K562 (cell line): ENCODE data around the gene KCNJ5. TPM values are rescaled to one million over a fixed set of nuclear protein-coding genes. Genes with fewer than 3 reads are reported as not detected.

Experiments used
- ATAC-seq: fragments of 200-7000 bp; cut with Tn5 transposase; 3 replicates; pipeline ENCODE4 v1.9.1; 2020; ENCODE audit warnings: moderate library complexity
- BruUV-seq: library from RNA; stranded (reverse); fragments of 400-500 nt; replicated peaks from 2 replicates; lab custom pipeline; 2021; lab: Mats Ljungman, UMichigan
- CTCF ChIA-PET: fragments of 300-600 bp; formaldehyde crosslinking; extraction: SDS; loops from one replicate; lab custom pipeline; 2021; ENCODE audit warnings: low intra/inter-chr PET ratio; lab: Yijun Ruan, JAX
- POLR2A ChIA-PET: fragments of 300-600, 350-650 bp; sonication (Branson Sonifier 250); formaldehyde crosslinking; extraction: SDS; loops from one replicate; lab custom pipeline; 2021; ENCODE audit warnings: antibody characterized with exemption, inconsistent platforms; lab: Yijun Ruan, JAX
- DNase-seq, 4 experiments: peaks; one replicate each; pipeline versions ENCODE4 v3.0.0 to v3.0.0-alpha.2; 2011 to 2018; ENCODE audit warnings: low spot score in 3 of 4, mixed read lengths in 3 of 4; ENCODE audit errors: extremely low read depth in 1 of 4
- FAIRE-seq: peaks from 2 replicates; lab custom pipeline; 2011; peaks lifted over from hg19 to GRCh38; lab: Jason Lieb, UNC
- H2AFZ ChIP-seq: 2 replicates; pipeline ENCODE4 v1.6.0; 2011; ENCODE audit warnings: low read depth, low read length, control low read depth, inconsistent platforms
- H3K27ac ChIP-seq: fragments of 200-600 bp; 3 replicates; pipeline ENCODE4 v1.8.0; 2011; ENCODE audit warnings: low read depth, mild to moderate bottlenecking, control low read depth, inconsistent platforms, low read length, moderate library complexity, mixed read lengths; ENCODE audit errors: extremely low read depth
- H3K27me3 ChIP-seq, 2 experiments: fragments of 300-600 bp in 1 of 2; 2 replicates in 1 of 2; 3 replicates in 1 of 2; pipeline versions ENCODE4 v1.6.0 to v1.8.0; 2011; ENCODE audit warnings: inconsistent platforms in 2 of 2, low read length in 2 of 2, mild to moderate bottlenecking in 1 of 2, mixed read lengths in 1 of 2, moderate library complexity in 1 of 2; ENCODE audit not compliant: control insufficient read depth in 2 of 2, insufficient read depth in 2 of 2
- H3K36me3 ChIP-seq: fragments of 300-600 bp; 3 replicates; pipeline ENCODE4 v1.8.0; 2011; ENCODE audit warnings: mild to moderate bottlenecking, low read length, inconsistent platforms; ENCODE audit not compliant: control insufficient read depth, insufficient read depth
- H3K4me1 ChIP-seq, 2 experiments: fragments of 200-600 bp in 1 of 2; replicated peaks in 1 of 2; 2 replicates in 1 of 2; 3 replicates in 1 of 2; pipeline versions ENCODE4 v1.5.1 to v1.8.0; 2011; ENCODE audit warnings: inconsistent platforms in 2 of 2, low read length in 2 of 2, mild to moderate bottlenecking in 1 of 2, mixed read lengths in 1 of 2, moderate library complexity in 1 of 2; ENCODE audit not compliant: control insufficient read depth in 2 of 2, insufficient read depth in 2 of 2
- H3K4me2 ChIP-seq: 2 replicates; pipeline ENCODE4 v1.6.1; 2011; ENCODE audit warnings: low read length, control low read depth, inconsistent platforms, mixed read lengths; ENCODE audit not compliant: insufficient read depth
- H3K4me3 ChIP-seq: fragments of 200-600 bp; sonication (generic), shearing (Covaris generic); 2 replicates; pipeline ENCODE4 v1.5.1; 2016; ENCODE audit warnings: control low read depth, inconsistent platforms
- H3K79me2 ChIP-seq: fragments of 200-600 bp; 3 replicates; pipeline ENCODE4 v1.8.0; 2011; ENCODE audit warnings: low read length, inconsistent platforms; ENCODE audit not compliant: control insufficient read depth, insufficient read depth
- H3K9ac ChIP-seq, 2 experiments: 2 replicates each; pipeline versions ENCODE4 v1.6.0 to v1.6.1; 2011; ENCODE audit warnings: low read depth in 2 of 2, low read length in 2 of 2, control low read depth in 1 of 2, inconsistent platforms in 1 of 2, mild to moderate bottlenecking in 1 of 2, mixed read lengths in 1 of 2; ENCODE audit not compliant: insufficient read depth in 1 of 2
- H3K9me1 ChIP-seq: one replicate; pipeline ENCODE4 v1.6.0; 2011; ENCODE audit warnings: inconsistent platforms, mild to moderate bottlenecking, low read length, moderate library complexity; ENCODE audit not compliant: control insufficient read depth, insufficient read depth
- H3K9me3 ChIP-seq: replicated peaks from 2 replicates; pipeline ENCODE4 v1.5.1; 2011; ENCODE audit warnings: low read depth, low read length, inconsistent platforms; ENCODE audit not compliant: control insufficient read depth, insufficient read depth
- H4K20me1 ChIP-seq: replicated peaks from 2 replicates; pipeline ENCODE4 v1.6.1; 2011; ENCODE audit warnings: low read length, inconsistent platforms, mixed read lengths; ENCODE audit not compliant: control insufficient read depth, insufficient read depth
- CREB3L1 ChIP-seq: fragments of 450-650 bp; IDR thresholded peaks from 2 replicates; pipeline ENCODE4 v1.6.1; 2014; ENCODE audit warnings: low read depth, mild to moderate bottlenecking, moderate library complexity, borderline replicate concordance
- RFX5 ChIP-seq: IDR thresholded peaks from 2 replicates; pipeline ENCODE4 v1.6.1; 2011; ENCODE audit warnings: low read depth, mild to moderate bottlenecking, improper control_type of control experiment, low read length
- SREBF2 ChIP-seq: sonication (generic); formaldehyde crosslinking; IDR thresholded peaks from 2 replicates; pipeline ENCODE4 v1.4.0; 2020; ENCODE audit warnings: mild to moderate bottlenecking, missing genetic modification reagents
- ZNF436 ChIP-seq: fragments of 250-450, 450-650 bp; sonication (Bioruptor Pico); formaldehyde crosslinking; IDR thresholded peaks from 2 replicates; pipeline ENCODE4 v1.7.0; 2020; ENCODE audit warnings: mild to moderate bottlenecking
- WGBS: fragments of 100-300 bp; shearing (Covaris generic); methylation state at CpG from one replicate; pipeline ENCODE4 v1.1.6; 2016; ENCODE audit warnings: low coverage, mixed read lengths; ENCODE audit not compliant: insufficient coverage; ENCODE audit errors: missing lambda C conversion rate; 5-methylcytosine and 5-hydroxymethylcytosine counted together
- in situ Hi-C: fragments of 300-500 bp; cut with MboI; formaldehyde crosslinking; loops from 4 replicates; pipeline ENCODE4 v1.15.0; 2018; ENCODE audit warnings: inconsistent platforms, mixed read lengths
- intact Hi-C: fragments of 100-400 bp; cut with micrococcal nuclease; formaldehyde crosslinking; loops from 2 replicates; pipeline ENCODE4 v1.14.2; 2022
- polyA plus RNA-seq, 8 experiments: library from polyadenylated mRNA; depleted of rRNA in 4 of 8; stranded (reverse) in 5 of 8; unstranded in 3 of 8; fragments of >200 nt; fragmentation: Nextera tagmentation in 2 of 8; fragmentation: Illumina TruSeq in 1 of 8; extraction: Ambion mirVana in 2 of 8; extraction: Trizol in 1 of 8; gene quantifications; 2 replicates each; pipeline versions ENCODE4 v1.2.1 to v1.2.3, GENCODE V29; 2011 to 2014; ENCODE audit warnings: inconsistent platforms in 1 of 8, missing spikeins in 1 of 8
- total RNA-seq, 7 experiments: library from RNA; depleted of rRNA in 6 of 7; stranded (reverse); fragments of >200 nt in 6 of 7; fragmentation: Illumina TruSeq in 2 of 7; extraction: Trizol in 2 of 7; gene quantifications; 2 replicates each; pipeline versions ENCODE4 v1.2.1 to v1.2.3, GENCODE V29; 2011 to 2021; ENCODE audit warnings: low replicate concordance in 1 of 7
- TF ChIP-seq, protein P1 (sequence below): IDR thresholded peaks from 2 replicates; pipeline ENCODE4 v1.6.1; 2011; ENCODE audit not compliant: insufficient read length; ENCODE audit errors: extremely low read depth
- TF ChIP-seq, protein P2 (sequence below): fragments of 200-600 bp; sonication (generic); IDR thresholded peaks from one replicate; pipeline ENCODE4 v1.6.1; 2012; ENCODE audit warnings: mild to moderate bottlenecking, low read depth, low read length, inconsistent platforms
- TF ChIP-seq, protein P3 (sequence below): sonication (generic); formaldehyde crosslinking; IDR thresholded peaks from 2 replicates; pipeline ENCODE4 v1.8.0; 2022; ENCODE audit warnings: mild to moderate bottlenecking, missing genetic modification reagents

KCNJ5 gene
- total and polyA plus RNA-seq, 9 of the 15 experiments (the other 6 are each of a cell fraction or from before 2014, with no cell fraction given): 0.04 TPM; not detected in 8

- no TSS peak for BruUV-seq
Measured at GRCh38 chr11:128917144-128917724, 26.1 kb downstream of the KCNJ5 start.

More at GRCh38 chr11:128917144-128917724, 26.1 kb downstream of the KCNJ5 start:
- ChIA-PET CTCF (no interaction called here), POLR2A (no interaction called here)
- Histone ChIP-seq H4K20me1 (no peaks in the 10 kb centered on the region), H3K4me3 (no peak overlapping the region), H3K27ac (no peak overlapping the region), H3K9ac (no peak overlapping the region), H3K9me1 (no peaks in the 10 kb centered on the region), H3K4me1 (no peaks in the 10 kb centered on the region), H3K27me3 (peaks cover 0 to 15% of the 10 kb centered on the region in 2 experiments; a peak in 3 of 5 replicates), H3K79me2 (no peaks in the 10 kb centered on the region), H3K36me3 (no peaks in the 10 kb centered on the region), H2AFZ (no peak overlapping the region), H3K9me3 (no peaks in the 10 kb centered on the region), H3K4me2 (no peak overlapping the region)
- TF ChIP-seq CREB3L1 (no peak), ZNF436 (CRISPR knock-in tag) (no peak), SREBF2 (CRISPR knock-in tag) (no peak), RFX5 (no peak)
- TF ChIP-seq, protein P1, sequence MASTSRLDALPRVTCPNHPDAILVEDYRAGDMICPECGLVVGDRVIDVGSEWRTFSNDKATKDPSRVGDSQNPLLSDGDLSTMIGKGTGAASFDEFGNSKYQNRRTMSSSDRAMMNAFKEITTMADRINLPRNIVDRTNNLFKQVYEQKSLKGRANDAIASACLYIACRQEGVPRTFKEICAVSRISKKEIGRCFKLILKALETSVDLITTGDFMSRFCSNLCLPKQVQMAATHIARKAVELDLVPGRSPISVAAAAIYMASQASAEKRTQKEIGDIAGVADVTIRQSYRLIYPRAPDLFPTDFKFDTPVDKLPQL: no peak
- TF ChIP-seq, protein P2, sequence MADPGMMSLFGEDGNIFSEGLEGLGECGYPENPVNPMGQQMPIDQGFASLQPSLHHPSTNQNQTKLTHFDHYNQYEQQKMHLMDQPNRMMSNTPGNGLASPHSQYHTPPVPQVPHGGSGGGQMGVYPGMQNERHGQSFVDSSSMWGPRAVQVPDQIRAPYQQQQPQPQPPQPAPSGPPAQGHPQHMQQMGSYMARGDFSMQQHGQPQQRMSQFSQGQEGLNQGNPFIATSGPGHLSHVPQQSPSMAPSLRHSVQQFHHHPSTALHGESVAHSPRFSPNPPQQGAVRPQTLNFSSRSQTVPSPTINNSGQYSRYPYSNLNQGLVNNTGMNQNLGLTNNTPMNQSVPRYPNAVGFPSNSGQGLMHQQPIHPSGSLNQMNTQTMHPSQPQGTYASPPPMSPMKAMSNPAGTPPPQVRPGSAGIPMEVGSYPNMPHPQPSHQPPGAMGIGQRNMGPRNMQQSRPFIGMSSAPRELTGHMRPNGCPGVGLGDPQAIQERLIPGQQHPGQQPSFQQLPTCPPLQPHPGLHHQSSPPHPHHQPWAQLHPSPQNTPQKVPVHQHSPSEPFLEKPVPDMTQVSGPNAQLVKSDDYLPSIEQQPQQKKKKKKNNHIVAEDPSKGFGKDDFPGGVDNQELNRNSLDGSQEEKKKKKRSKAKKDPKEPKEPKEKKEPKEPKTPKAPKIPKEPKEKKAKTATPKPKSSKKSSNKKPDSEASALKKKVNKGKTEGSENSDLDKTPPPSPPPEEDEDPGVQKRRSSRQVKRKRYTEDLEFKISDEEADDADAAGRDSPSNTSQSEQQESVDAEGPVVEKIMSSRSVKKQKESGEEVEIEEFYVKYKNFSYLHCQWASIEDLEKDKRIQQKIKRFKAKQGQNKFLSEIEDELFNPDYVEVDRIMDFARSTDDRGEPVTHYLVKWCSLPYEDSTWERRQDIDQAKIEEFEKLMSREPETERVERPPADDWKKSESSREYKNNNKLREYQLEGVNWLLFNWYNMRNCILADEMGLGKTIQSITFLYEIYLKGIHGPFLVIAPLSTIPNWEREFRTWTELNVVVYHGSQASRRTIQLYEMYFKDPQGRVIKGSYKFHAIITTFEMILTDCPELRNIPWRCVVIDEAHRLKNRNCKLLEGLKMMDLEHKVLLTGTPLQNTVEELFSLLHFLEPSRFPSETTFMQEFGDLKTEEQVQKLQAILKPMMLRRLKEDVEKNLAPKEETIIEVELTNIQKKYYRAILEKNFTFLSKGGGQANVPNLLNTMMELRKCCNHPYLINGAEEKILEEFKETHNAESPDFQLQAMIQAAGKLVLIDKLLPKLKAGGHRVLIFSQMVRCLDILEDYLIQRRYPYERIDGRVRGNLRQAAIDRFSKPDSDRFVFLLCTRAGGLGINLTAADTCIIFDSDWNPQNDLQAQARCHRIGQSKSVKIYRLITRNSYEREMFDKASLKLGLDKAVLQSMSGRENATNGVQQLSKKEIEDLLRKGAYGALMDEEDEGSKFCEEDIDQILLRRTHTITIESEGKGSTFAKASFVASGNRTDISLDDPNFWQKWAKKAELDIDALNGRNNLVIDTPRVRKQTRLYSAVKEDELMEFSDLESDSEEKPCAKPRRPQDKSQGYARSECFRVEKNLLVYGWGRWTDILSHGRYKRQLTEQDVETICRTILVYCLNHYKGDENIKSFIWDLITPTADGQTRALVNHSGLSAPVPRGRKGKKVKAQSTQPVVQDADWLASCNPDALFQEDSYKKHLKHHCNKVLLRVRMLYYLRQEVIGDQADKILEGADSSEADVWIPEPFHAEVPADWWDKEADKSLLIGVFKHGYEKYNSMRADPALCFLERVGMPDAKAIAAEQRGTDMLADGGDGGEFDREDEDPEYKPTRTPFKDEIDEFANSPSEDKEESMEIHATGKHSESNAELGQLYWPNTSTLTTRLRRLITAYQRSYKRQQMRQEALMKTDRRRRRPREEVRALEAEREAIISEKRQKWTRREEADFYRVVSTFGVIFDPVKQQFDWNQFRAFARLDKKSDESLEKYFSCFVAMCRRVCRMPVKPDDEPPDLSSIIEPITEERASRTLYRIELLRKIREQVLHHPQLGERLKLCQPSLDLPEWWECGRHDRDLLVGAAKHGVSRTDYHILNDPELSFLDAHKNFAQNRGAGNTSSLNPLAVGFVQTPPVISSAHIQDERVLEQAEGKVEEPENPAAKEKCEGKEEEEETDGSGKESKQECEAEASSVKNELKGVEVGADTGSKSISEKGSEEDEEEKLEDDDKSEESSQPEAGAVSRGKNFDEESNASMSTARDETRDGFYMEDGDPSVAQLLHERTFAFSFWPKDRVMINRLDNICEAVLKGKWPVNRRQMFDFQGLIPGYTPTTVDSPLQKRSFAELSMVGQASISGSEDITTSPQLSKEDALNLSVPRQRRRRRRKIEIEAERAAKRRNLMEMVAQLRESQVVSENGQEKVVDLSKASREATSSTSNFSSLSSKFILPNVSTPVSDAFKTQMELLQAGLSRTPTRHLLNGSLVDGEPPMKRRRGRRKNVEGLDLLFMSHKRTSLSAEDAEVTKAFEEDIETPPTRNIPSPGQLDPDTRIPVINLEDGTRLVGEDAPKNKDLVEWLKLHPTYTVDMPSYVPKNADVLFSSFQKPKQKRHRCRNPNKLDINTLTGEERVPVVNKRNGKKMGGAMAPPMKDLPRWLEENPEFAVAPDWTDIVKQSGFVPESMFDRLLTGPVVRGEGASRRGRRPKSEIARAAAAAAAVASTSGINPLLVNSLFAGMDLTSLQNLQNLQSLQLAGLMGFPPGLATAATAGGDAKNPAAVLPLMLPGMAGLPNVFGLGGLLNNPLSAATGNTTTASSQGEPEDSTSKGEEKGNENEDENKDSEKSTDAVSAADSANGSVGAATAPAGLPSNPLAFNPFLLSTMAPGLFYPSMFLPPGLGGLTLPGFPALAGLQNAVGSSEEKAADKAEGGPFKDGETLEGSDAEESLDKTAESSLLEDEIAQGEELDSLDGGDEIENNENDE: no peak
- TF ChIP-seq, protein P3, sequence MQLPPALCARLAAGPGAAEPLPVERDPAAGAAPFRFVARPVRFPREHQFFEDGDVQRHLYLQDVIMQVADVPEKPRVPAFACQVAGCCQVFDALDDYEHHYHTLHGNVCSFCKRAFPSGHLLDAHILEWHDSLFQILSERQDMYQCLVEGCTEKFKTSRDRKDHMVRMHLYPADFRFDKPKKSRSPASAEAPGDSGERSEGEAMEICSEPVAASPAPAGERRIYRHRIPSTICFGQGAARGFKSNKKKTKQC (CRISPR knock-in tag): no peak
- no peak for ATAC-seq
- in situ Hi-C loops (no loop called here), intact Hi-C loops (no loop called here)
- no peak for DNase-seq
- no peak for FAIRE-seq
- WGBS: 2% methylated on average over 5 of the region's 5 CpGs
